Nephron (organoid): ENCODE results near the gene ARIH2.

Experiments
- H3K27ac Mint-ChIP-seq, 3 experiments: 2 replicates each; pipeline ENCODE4 v1.8.0; 2020; ENCODE audit warnings: mixed read lengths in 3 of 3, mild to moderate bottlenecking in 2 of 3, moderate library complexity in 1 of 3
- H3K27me3 Mint-ChIP-seq: 2 replicates; pipeline ENCODE4 v1.8.0; 2021; ENCODE audit warnings: low read depth, mild to moderate bottlenecking, moderate library complexity, mixed read lengths
- H3K36me3 Mint-ChIP-seq: 2 replicates; pipeline ENCODE4 v1.8.0; 2020; ENCODE audit warnings: low read depth, mixed read lengths
- H3K4me1 Mint-ChIP-seq: 2 replicates; pipeline ENCODE4 v1.8.0; 2020; ENCODE audit warnings: mixed read lengths
- H3K4me3 Mint-ChIP-seq, 3 experiments: 2 replicates each; pipeline ENCODE4 v1.8.0; 2020; ENCODE audit warnings: mild to moderate bottlenecking in 3 of 3, mixed read lengths in 3 of 3, moderate library complexity in 2 of 3
- H3K9me3 Mint-ChIP-seq: 2 replicates; pipeline ENCODE4 v1.8.0; 2020; ENCODE audit warnings: mixed read lengths
- TF ChIP-seq, protein P1 (sequence below), 3 experiments: fragments of 200-600 bp; sonication (generic); IDR thresholded peaks; one replicate each; pipeline ENCODE4 v1.5.0; 2021; ENCODE audit warnings: antibody characterized with exemption in 3 of 3; ENCODE audit not compliant: unreplicated experiment in 3 of 3

Gene ARIH2

GRCh38 chr3:48945432-48945831 is 26.8 kb downstream of the ARIH2 start:
- no peaks in the 10 kb centered on the region for H3K27me3 Mint-ChIP-seq
- no peaks in the 10 kb centered on the region for H3K9me3 Mint-ChIP-seq
- no peak overlapping the region for H3K4me3 Mint-ChIP-seq
- H3K36me3 Mint-ChIP-seq, result peaks cover 27% of the 10 kb centered on the region
- peaks cover 5% of the 10 kb centered on the region for H3K4me1 Mint-ChIP-seq
- H3K27ac Mint-ChIP-seq, result no peak overlapping the region
- TF ChIP-seq, protein P1, sequence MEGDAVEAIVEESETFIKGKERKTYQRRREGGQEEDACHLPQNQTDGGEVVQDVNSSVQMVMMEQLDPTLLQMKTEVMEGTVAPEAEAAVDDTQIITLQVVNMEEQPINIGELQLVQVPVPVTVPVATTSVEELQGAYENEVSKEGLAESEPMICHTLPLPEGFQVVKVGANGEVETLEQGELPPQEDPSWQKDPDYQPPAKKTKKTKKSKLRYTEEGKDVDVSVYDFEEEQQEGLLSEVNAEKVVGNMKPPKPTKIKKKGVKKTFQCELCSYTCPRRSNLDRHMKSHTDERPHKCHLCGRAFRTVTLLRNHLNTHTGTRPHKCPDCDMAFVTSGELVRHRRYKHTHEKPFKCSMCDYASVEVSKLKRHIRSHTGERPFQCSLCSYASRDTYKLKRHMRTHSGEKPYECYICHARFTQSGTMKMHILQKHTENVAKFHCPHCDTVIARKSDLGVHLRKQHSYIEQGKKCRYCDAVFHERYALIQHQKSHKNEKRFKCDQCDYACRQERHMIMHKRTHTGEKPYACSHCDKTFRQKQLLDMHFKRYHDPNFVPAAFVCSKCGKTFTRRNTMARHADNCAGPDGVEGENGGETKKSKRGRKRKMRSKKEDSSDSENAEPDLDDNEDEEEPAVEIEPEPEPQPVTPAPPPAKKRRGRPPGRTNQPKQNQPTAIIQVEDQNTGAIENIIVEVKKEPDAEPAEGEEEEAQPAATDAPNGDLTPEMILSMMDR (IDR thresholded peaks at IDR 0.05; ENCODE audit: unreplicated experiment in 3 of 3), result no peak

GRCh38 chr3:48945891-48946549 is 27.4 kb downstream of the ARIH2 start:
- TF ChIP-seq, protein P1 (IDR thresholded peaks at IDR 0.05; ENCODE audit: unreplicated experiment in 3 of 3), result no peak

GRCh38 chr3:48949376-48949717 is 30.7 kb downstream of the ARIH2 start:
- Mint-ChIP-seq H3K27ac (peak overlapping the region in 1 of 3 experiments; percentile 54), H3K4me1 (peaks cover 5% of the 10 kb centered on the region), H3K9me3 (no peaks in the 10 kb centered on the region), H3K36me3 (peaks cover 23% of the 10 kb centered on the region), H3K4me3 (no peak overlapping the region), H3K27me3 (no peaks in the 10 kb centered on the region)
- TF ChIP-seq, protein P1 (IDR thresholded peaks at IDR 0.05; ENCODE audit: unreplicated experiment in 3 of 3), result no peak

More at GRCh38 chr3:48945891-48946549, 27.4 kb downstream of the ARIH2 start:
- Mint-ChIP-seq H3K4me1 (peaks cover 5% of the 10 kb centered on the region), H3K4me3 (no peak overlapping the region), H3K27me3 (no peaks in the 10 kb centered on the region), H3K9me3 (no peaks in the 10 kb centered on the region), H3K36me3 (peaks cover 27% of the 10 kb centered on the region), H3K27ac (no peak overlapping the region)

DNA sequence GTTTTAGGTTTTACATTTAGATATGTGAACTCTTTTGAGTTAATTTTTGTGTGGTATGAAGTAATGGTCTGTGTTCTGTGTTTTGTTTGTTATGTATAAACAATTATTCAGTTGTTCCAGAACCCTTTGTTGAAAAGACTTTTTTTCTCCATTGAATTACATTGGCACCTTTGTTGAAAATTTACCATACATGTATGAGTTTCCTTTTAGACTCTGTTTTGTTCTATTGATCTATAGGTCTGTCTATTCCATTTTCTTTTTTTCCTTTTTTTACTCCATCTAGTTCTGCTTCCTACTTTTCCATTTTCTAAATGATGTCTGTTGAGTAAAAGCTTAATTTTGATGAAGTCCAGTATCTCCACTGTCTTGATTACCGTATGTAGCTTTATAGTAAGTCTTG is 31.4 kb downstream of the ARIH2 start:
- Mint-ChIP-seq H3K36me3 (peaks cover 20% of the 10 kb centered on the region), H3K27me3 (no peaks in the 10 kb centered on the region), H3K27ac (no peak overlapping the region), H3K4me3 (no peak overlapping the region), H3K4me1 (peaks cover 5% of the 10 kb centered on the region), H3K9me3 (no peaks in the 10 kb centered on the region)
- TF ChIP-seq, protein P1 (IDR thresholded peaks at IDR 0.05; ENCODE audit: unreplicated experiment in 3 of 3), result no peak

DNA sequence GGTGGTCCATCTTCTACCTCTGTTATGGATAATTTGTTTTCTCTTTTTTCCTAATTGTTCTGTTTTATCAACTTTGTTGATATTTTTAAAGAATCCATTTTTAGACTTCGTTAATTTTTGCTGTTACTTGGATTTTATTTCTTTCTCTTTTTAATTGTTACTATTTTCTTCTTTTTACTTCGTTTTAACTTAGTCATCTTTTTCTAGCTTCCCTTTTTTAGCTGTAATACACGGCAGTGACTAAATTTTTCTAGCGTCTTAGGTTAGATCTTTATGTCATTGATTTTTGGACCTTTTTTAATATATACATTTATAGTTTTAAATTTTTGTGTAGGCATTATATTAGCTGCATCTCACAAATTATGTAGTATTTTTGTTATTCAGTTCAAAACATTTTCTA is 33.1 kb downstream of the ARIH2 start:
- H3K9me3 Mint-ChIP-seq, result no peaks in the 10 kb centered on the region
- H3K27me3 Mint-ChIP-seq, result no peaks in the 10 kb centered on the region
- peaks cover 20% of the 10 kb centered on the region for H3K36me3 Mint-ChIP-seq
- no peak overlapping the region for H3K4me3 Mint-ChIP-seq
- no peak overlapping the region for H3K27ac Mint-ChIP-seq
- H3K4me1 Mint-ChIP-seq, result no peaks in the 10 kb centered on the region
- TF ChIP-seq, protein P1 (IDR thresholded peaks at IDR 0.05; ENCODE audit: unreplicated experiment in 3 of 3), result no peak

GRCh38 chr3:48952510-48953118 is 34.0 kb downstream of the ARIH2 start:
- H3K36me3 Mint-ChIP-seq, result peaks cover 25% of the 10 kb centered on the region
- H3K27ac Mint-ChIP-seq, result no peak overlapping the region
- no peaks in the 10 kb centered on the region for H3K4me1 Mint-ChIP-seq
- TF ChIP-seq, protein P1 (IDR thresholded peaks at IDR 0.05; ENCODE audit: unreplicated experiment in 3 of 3), result peak in 2 of 3 experiments; percentile 13 to 37
- H3K9me3 Mint-ChIP-seq, result no peaks in the 10 kb centered on the region
- no peak overlapping the region for H3K4me3 Mint-ChIP-seq
- H3K27me3 Mint-ChIP-seq, result no peaks in the 10 kb centered on the region
